ENCODE measurements around the gene ATP1B2. TPM values are rescaled to one million over a fixed set of nuclear protein-coding genes. Genes with fewer than 3 reads are reported as not detected.

ATP1B2 gene
- total RNA-seq, 1 donor: not detected

DNA sequence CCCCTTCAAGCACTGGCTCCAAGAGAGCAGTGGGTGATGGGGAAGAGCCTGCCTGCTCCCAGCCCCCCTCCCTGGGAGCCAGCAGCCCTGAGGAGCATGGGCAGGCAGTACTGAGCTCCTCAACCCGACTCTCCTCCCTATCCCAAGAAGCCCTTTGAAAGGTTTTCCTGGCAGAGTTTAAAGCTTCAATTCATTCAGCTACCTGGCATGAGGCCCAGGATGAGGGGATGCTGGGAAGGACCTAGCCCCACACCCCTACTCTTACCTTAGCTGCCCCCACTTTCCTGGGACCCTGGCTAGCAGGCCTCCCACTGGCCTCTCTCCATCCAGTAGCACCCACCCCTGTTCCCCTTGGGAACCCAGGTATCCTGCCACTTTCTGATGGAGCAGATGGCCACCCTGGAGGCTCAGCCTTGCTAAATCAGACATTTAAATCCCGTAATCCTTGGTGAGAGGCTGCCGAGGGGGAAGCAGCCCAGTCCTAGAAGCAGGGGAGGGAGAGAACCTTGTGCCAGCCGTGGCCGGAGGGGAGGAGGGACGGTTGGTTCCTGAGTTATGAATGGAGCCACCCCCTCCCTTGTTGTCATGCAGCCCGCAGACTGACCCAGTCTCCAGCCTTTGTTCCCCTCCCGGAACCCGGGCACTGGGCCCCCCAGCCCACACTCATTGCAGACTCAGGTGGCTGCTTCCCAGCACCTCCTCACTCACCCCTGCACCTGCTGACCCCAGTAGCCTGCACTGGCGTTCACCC is 17.1 kb downstream of the ATP1B2 start:
- TF ChIP-seq, protein P1, sequence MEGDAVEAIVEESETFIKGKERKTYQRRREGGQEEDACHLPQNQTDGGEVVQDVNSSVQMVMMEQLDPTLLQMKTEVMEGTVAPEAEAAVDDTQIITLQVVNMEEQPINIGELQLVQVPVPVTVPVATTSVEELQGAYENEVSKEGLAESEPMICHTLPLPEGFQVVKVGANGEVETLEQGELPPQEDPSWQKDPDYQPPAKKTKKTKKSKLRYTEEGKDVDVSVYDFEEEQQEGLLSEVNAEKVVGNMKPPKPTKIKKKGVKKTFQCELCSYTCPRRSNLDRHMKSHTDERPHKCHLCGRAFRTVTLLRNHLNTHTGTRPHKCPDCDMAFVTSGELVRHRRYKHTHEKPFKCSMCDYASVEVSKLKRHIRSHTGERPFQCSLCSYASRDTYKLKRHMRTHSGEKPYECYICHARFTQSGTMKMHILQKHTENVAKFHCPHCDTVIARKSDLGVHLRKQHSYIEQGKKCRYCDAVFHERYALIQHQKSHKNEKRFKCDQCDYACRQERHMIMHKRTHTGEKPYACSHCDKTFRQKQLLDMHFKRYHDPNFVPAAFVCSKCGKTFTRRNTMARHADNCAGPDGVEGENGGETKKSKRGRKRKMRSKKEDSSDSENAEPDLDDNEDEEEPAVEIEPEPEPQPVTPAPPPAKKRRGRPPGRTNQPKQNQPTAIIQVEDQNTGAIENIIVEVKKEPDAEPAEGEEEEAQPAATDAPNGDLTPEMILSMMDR (IDR thresholded peaks at IDR 0.05; ENCODE audit: insufficient read depth, low read length): no peak
- H3K4me3 ChIP-seq (ENCODE audit: low read depth, low read length): no peak overlapping the region
- no peak for DNase-seq (ENCODE audit: low read depth)

DNA sequence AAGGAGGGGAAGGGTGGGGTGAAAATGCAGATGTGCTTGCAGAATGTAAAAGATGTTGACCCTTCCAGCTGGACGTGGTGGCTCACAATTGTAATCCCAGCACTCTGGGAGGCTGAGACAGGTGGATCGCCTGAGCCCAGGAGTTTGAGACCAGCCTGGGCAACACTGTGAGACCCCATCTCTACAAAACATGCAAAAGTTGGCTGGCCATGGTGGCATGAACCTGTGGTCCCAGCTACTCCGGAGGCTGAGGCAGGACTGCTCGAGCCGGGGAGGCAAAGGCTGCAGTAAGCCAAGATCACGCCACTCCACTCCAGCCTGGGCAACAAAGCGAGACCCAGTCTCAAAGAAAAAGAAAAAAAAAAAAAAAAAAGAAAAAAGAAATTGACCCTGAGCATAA is 17.8 kb downstream of the ATP1B2 start:
- H3K4me3 ChIP-seq (ENCODE audit: low read depth, low read length): no peak overlapping the region
- TF ChIP-seq, protein P1 (IDR thresholded peaks at IDR 0.05; ENCODE audit: insufficient read depth, low read length): no peak
- no peak for DNase-seq (ENCODE audit: low read depth)

DNA sequence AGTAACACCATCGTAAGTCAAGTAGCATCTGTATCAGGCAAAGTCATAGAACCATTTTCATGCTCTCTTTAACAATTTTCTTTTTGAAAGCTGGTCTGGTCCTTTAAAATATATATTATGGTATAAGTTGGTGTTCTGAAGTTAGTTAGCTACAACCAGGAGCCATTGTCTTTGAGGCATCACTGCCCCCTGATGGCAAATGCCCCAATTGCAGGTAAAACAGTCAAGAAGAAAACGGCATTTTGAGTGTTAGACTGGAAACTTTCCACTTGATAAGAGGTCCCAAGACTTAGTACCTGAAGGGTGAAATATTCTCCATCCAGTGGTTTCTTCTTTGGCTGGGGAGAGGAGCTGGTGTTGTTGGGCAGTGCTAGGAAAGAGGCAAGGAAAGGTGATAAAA is 22.5 kb downstream of the ATP1B2 start:
- DNase-seq (ENCODE audit: low read depth): no peak
- TF ChIP-seq, protein P1 (IDR thresholded peaks at IDR 0.05; ENCODE audit: insufficient read depth, low read length): peak; percentile 36
- H3K4me3 ChIP-seq (ENCODE audit: low read depth, low read length): no peak overlapping the region

DNA sequence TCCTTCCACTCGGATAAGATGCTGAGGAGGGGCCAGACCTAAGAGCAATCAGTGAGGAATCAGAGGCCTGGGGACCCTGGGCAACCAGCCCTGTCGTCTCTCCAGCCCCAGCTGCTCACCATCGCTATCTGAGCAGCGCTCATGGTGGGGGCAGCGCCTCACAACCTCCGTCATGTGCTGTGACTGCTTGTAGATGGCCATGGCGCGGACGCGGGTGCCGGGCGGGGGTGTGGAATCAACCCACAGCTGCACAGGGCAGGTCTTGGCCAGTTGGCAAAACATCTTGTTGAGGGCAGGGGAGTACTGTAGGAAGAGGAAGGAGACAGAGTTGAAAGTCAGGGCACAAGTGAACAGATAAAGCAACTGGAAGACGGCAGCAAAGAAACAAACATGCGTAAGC is 24.2 kb downstream of the ATP1B2 start:
- DNase-seq (ENCODE audit: low read depth): no peak
- no peak overlapping the region for H3K4me3 ChIP-seq (ENCODE audit: low read depth, low read length)
- TF ChIP-seq, protein P1 (IDR thresholded peaks at IDR 0.05; ENCODE audit: insufficient read depth, low read length): no peak

DNA sequence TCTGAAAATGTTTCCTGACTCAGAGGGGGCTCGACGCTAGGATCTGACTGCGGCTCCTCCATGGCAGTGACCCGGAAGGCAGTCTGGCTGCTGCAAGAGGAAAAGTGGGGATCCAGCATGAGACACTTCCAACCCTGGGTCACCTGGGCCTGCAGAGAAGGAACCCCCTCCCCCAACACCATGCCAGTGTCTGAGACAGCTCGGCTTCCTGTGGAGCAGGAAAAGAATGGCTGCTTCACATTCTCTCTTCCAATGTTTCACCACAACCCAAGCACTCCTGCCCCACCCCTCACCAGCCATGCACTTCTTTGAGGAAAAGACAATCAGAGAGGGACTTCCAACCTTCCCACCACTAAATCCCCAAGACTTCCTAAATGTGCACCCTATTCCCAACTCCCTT is 25.8 kb downstream of the ATP1B2 start:
- TF ChIP-seq, protein P1 (IDR thresholded peaks at IDR 0.05; ENCODE audit: insufficient read depth, low read length): no peak
- DNase-seq (ENCODE audit: low read depth): no peak
- H3K4me3 ChIP-seq (ENCODE audit: low read depth, low read length): no peak overlapping the region

DNA sequence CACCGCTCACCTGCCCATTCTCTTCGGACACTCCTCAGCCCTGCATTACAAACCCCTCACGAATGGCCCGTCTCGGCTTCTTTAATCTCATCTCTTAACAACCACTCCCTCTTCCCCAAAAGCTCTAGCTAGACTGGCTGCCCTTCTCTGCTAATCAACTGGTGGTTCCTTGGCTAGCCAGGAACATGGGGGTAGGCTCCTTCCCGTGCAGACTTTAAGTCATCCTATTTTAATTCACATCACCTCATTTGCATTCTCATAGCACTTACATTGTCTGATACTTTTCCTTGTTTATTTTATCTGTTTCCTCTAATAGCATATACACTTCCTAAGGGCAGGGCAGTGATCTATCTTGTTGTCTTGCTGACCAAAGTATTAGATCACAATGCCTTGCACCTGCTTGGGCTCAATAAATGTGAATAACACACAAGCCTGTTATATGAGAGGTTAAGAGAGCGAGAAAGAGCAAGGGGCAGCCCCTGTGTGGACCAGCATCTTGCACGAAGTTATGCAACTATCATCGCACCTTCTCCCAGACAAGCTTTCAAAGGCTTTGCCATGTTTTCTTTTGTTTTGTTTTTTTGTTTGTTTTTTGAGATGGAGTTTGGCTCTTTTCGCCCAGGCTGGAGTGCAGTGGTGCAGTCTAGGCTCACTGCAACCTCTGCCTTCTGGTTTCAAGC is 26.8 kb downstream of the ATP1B2 start:
- no peak for DNase-seq (ENCODE audit: low read depth)
- H3K4me3 ChIP-seq (ENCODE audit: low read depth, low read length): no peak overlapping the region
- TF ChIP-seq, protein P1 (IDR thresholded peaks at IDR 0.05; ENCODE audit: insufficient read depth, low read length): no peak
